H1 (cell line): ENCODE measurements around the gene GPR179. TPM values are rescaled to one million over a fixed set of nuclear protein-coding genes. Genes with fewer than 3 reads are reported as not detected.

ENCODE experiments used
- CTCF ChIA-PET: fragments of 300-600 bp; sonication (Branson Sonifier 250); formaldehyde crosslinking; loops from one replicate; lab custom pipeline; 2021; ENCODE audit not compliant: partially characterized antibody; lab: Charles Lee
- POLR2A ChIA-PET: fragments of 300-600 bp; sonication (Branson Sonifier 250); formaldehyde crosslinking; loops from one replicate; lab custom pipeline; 2021; ENCODE audit warnings: inconsistent platforms; ENCODE audit not compliant: partially characterized antibody; lab: Charles Lee
- DNase-seq, 2 experiments: peaks; one replicate each; pipeline versions ENCODE4 v3.0.0 to v3.0.0-alpha.2; 2010 to 2022; ENCODE audit warnings: low spot score in 2 of 2, low read depth in 1 of 2, mixed read lengths in 1 of 2
- FAIRE-seq: peaks from 2 replicates; lab custom pipeline; 2011; peaks lifted over from hg19 to GRCh38; lab: Jason Lieb, UNC
- H2AFZ ChIP-seq: 2 replicates; pipeline ENCODE4 v1.8.1; 2012; ENCODE audit warnings: low read length, inconsistent platforms
- H2AK5ac ChIP-seq: 2 replicates; pipeline ENCODE4 v1.6.1; 2013; ENCODE audit warnings: low read depth, low read length
- H2BK120ac ChIP-seq: replicated peaks from 2 replicates; pipeline ENCODE3; 2013; ENCODE audit warnings: low read depth, low read length, inconsistent platforms
- H2BK12ac ChIP-seq: 2 replicates; pipeline ENCODE4 v1.6.1; 2013; ENCODE audit warnings: low read depth, low read length
- H2BK15ac ChIP-seq: 2 replicates; pipeline ENCODE4 v1.6.1; 2013; ENCODE audit warnings: low read length
- H2BK20ac ChIP-seq: 2 replicates; pipeline ENCODE4 v1.6.1; 2013; ENCODE audit warnings: low read length
- H2BK5ac ChIP-seq: 2 replicates; pipeline ENCODE4 v1.6.1; 2013; ENCODE audit warnings: low read depth, low read length
- H3K14ac ChIP-seq: 2 replicates; pipeline ENCODE4 v1.6.1; 2013; ENCODE audit warnings: inconsistent platforms; ENCODE audit not compliant: insufficient read length
- H3K18ac ChIP-seq: 2 replicates; pipeline ENCODE4 v1.6.1; 2013; ENCODE audit warnings: low read length; ENCODE audit errors: extremely low read depth
- H3K23ac ChIP-seq: 2 replicates; pipeline ENCODE4 v1.6.1; 2013; ENCODE audit warnings: inconsistent platforms; ENCODE audit not compliant: insufficient read length
- H3K23me2 ChIP-seq: 2 replicates; pipeline ENCODE4 v1.6.1; 2013; ENCODE audit warnings: low read depth, low read length
- H3K27ac ChIP-seq: 2 replicates; pipeline ENCODE4 v1.6.1; 2011; ENCODE audit warnings: low read depth, low read length, inconsistent platforms
- H3K27me3 ChIP-seq, 4 experiments: replicated peaks in 1 of 4; 1 replicate in 1 of 4; 2 replicates in 3 of 4; pipeline versions ENCODE4 v1.6.1 to v1.8.1; 2011 to 2013; ENCODE audit warnings: low read length in 3 of 4, mild to moderate bottlenecking in 3 of 4, inconsistent platforms in 2 of 4, mixed read lengths in 2 of 4, moderate library complexity in 1 of 4; ENCODE audit not compliant: control insufficient read depth in 3 of 4, insufficient read depth in 3 of 4; ENCODE audit errors: extremely low read depth in 1 of 4
- H3K36me3 ChIP-seq, 4 experiments: 2 replicates each; pipeline versions ENCODE4 v1.6.1 to v1.8.1; 2011 to 2013; ENCODE audit warnings: mild to moderate bottlenecking in 4 of 4, low read length in 3 of 4, moderate library complexity in 2 of 4, control low read depth in 1 of 4, inconsistent platforms in 1 of 4; ENCODE audit not compliant: insufficient read depth in 4 of 4, control insufficient read depth in 2 of 4
- H3K4ac ChIP-seq: replicated peaks from 2 replicates; pipeline ENCODE3; 2013; ENCODE audit warnings: low read length, low read depth, mixed read lengths, inconsistent platforms; ENCODE audit not compliant: insufficient read length
- H3K4me1 ChIP-seq, 4 experiments: replicated peaks in 1 of 4; 1 replicate in 1 of 4; 2 replicates in 3 of 4; pipeline versions ENCODE4 v1.6.1 to v1.8.1; 2011 to 2013; ENCODE audit warnings: low read length in 3 of 4, inconsistent platforms in 2 of 4, mixed read lengths in 1 of 4; ENCODE audit not compliant: insufficient read depth in 4 of 4, control insufficient read depth in 3 of 4
- H3K4me2 ChIP-seq, 2 experiments: 2 replicates each; pipeline versions ENCODE4 v1.6.1 to v1.8.1; 2011 to 2013; ENCODE audit warnings: low read depth in 2 of 2, low read length in 2 of 2, control low read depth in 1 of 2, inconsistent platforms in 1 of 2, mild to moderate bottlenecking in 1 of 2; ENCODE audit not compliant: insufficient read depth in 1 of 2
- H3K4me3 ChIP-seq, 4 experiments: fragments of 200-600, 300-600 bp in 1 of 4; sonication (generic), shearing (Covaris generic), sonication (Bioruptor Twin) in 1 of 4; 2 replicates each; pipeline versions ENCODE4 v1.5.1 to v1.8.1; 2011 to 2016; ENCODE audit warnings: low read length in 4 of 4, low read depth in 3 of 4, control low read depth in 2 of 4, inconsistent platforms in 2 of 4, mild to moderate bottlenecking in 2 of 4, mixed read lengths in 1 of 4, moderate library complexity in 1 of 4; ENCODE audit not compliant: insufficient read depth in 2 of 4; ENCODE audit errors: extremely low read depth in 1 of 4
- H3K56ac ChIP-seq: replicated peaks from 2 replicates; pipeline ENCODE3; 2013; ENCODE audit warnings: low read depth, mild to moderate bottlenecking, mixed read lengths, low read length, inconsistent platforms; ENCODE audit not compliant: insufficient read length
- H3K79me1 ChIP-seq: 2 replicates; pipeline ENCODE4 v1.6.1; 2013; ENCODE audit warnings: low read depth, low read length, control low read depth
- H3K79me2 ChIP-seq, 2 experiments: 2 replicates each; pipeline versions ENCODE4 v1.6.1 to v1.8.1; 2012 to 2013; ENCODE audit warnings: low read length in 2 of 2, mild to moderate bottlenecking in 2 of 2, inconsistent platforms in 1 of 2; ENCODE audit not compliant: insufficient read depth in 2 of 2, control insufficient read depth in 1 of 2
- H3K9ac ChIP-seq, 4 experiments: replicated peaks in 1 of 4; 1 replicate in 1 of 4; 2 replicates in 3 of 4; pipeline versions ENCODE4 v1.6.1 to v1.8.1; 2011 to 2013; ENCODE audit warnings: low read depth in 3 of 4, low read length in 3 of 4, control low read depth in 2 of 4, mild to moderate bottlenecking in 2 of 4, moderate library complexity in 2 of 4, inconsistent platforms in 1 of 4; ENCODE audit errors: extremely low read depth in 1 of 4
- H3K9me3 ChIP-seq, 2 experiments: 2 replicates each; pipeline versions ENCODE4 v1.6.1 to v1.8.1; 2012 to 2013; ENCODE audit warnings: mild to moderate bottlenecking in 2 of 2, moderate library complexity in 2 of 2, control low read depth in 1 of 2, inconsistent platforms in 1 of 2, low read depth in 1 of 2, low read length in 1 of 2, mixed read lengths in 1 of 2; ENCODE audit not compliant: insufficient read depth in 2 of 2
- H4K20me1 ChIP-seq, 2 experiments: replicated peaks in 1 of 2; 2 replicates each; pipeline versions ENCODE3 to v1.8.1; 2011 to 2013; ENCODE audit warnings: inconsistent platforms in 2 of 2, low read length in 2 of 2, mild to moderate bottlenecking in 1 of 2; ENCODE audit not compliant: insufficient read depth in 2 of 2, control insufficient read depth in 1 of 2
- H4K5ac ChIP-seq: 2 replicates; pipeline ENCODE4 v1.6.1; 2013; ENCODE audit warnings: low read length, low read depth, mixed read lengths, inconsistent platforms; ENCODE audit not compliant: insufficient read length
- H4K8ac ChIP-seq: 2 replicates; pipeline ENCODE4 v1.8.0; 2013; ENCODE audit warnings: mild to moderate bottlenecking, moderate library complexity, low read length, inconsistent platforms; ENCODE audit not compliant: insufficient read depth; ENCODE audit errors: extremely low read depth
- H4K91ac ChIP-seq: replicated peaks from 2 replicates; pipeline ENCODE3; 2013; ENCODE audit warnings: low read length, mixed read lengths, inconsistent platforms; ENCODE audit not compliant: insufficient read length
- SIN3A ChIP-seq, 2 experiments: IDR thresholded peaks in 1 of 2; conservative IDR thresholded peaks in 1 of 2; 2 replicates each; pipeline ENCODE4 v1.6.1; 2011 to 2012; ENCODE audit warnings: low read length in 2 of 2, improper control_type of control experiment in 1 of 2, low read depth in 1 of 2, mild to moderate bottlenecking in 1 of 2
- SUZ12 ChIP-seq: fragments of 200-600 bp; sonication (generic); IDR thresholded peaks from 2 replicates; pipeline ENCODE4 v1.6.1; 2012; ENCODE audit warnings: mild to moderate bottlenecking, inconsistent platforms, low read length, moderate library complexity, mixed read lengths
- WGBS, 2 experiments: shearing (Covaris generic) in 1 of 2; methylation state at CpG; one replicate each; pipeline versions ENCODE4 v1.1.6 to v1.1.7; 2013 to 2015; ENCODE audit warnings: low lambda C conversion rate in 2 of 2, mixed read lengths in 2 of 2, inconsistent platforms in 1 of 2, low coverage in 1 of 2, missing lambda C conversion rate in 1 of 2; ENCODE audit not compliant: insufficient replicate concordance in 2 of 2, insufficient coverage in 1 of 2, insufficient read length in 1 of 2; ENCODE audit errors: extremely low coverage in 1 of 2, missing lambda C conversion rate in 1 of 2; 5-methylcytosine and 5-hydroxymethylcytosine counted together
- polyA plus RNA-seq, 7 experiments: library from polyadenylated mRNA; depleted of rRNA in 3 of 7; stranded (reverse) in 5 of 7; unstranded in 2 of 7; fragments of >200 nt in 5 of 7; fragments of 200-250 nt in 2 of 7; gene quantifications; 1 replicate in 5 of 7; 2 replicates in 1 of 7; 4 replicates in 1 of 7; pipeline versions ENCODE4 v1.2.1 to v1.2.3, GENCODE V29; 2011 to 2013; ENCODE audit warnings: missing spikeins in 2 of 7, mixed read lengths in 2 of 7
- total RNA-seq: library from RNA; stranded (reverse); fragmentation: NEBNext Ultra II Directional; extraction: Animal tissue kit (Norgen Biotek cat#: 25700); gene quantifications from 2 replicates; pipeline ENCODE4 v1.2.1, GENCODE V29; 2021

The GPR179 gene
- total and polyA plus RNA-seq, 2 of the 8 experiments (the other 6 are each of a cell fraction or from before 2014, with no cell fraction given), result 0.02 to 0.07 TPM

DNA sequence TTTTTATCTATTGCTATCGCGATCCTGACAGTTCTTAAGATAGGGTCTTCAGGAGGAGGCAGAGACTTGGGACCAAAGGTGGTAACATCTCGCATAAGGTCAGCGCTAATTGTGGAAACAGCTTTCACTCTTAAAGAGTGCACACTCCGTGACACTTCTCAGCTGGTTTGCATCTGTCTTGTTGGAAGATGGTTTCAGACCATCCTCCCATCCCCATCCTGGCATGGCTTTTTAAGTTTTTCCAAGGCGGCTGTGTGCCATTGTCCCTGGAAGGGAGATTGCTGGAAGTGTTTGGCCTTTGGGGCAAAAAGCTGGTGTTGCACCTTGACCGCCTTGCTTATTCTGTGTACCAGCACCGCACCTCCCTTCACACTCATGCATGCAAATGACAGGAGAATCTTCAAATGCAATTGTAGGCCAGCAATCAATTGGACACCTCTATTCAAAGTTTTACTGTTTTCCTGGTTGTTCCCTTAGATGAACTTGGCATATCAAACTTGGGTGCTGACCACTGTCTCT, 9.4 kb upstream of the GPR179 start:
- DNase-seq (no peak), FAIRE-seq (no peak)
- H3K9ac ChIP-seq, result peak overlapping the region in 2 of 4 experiments; percentile 16 to 25; a peak in 3 of 7 replicates
- no peak overlapping the region for H2AFZ ChIP-seq
- H3K79me2 ChIP-seq, result peaks cover 0 to 50% of the 10 kb centered on the region in 2 experiments; a peak in 3 of 4 replicates
- H3K36me3 ChIP-seq, result no peaks in the 10 kb centered on the region; a peak in 1 of 8 replicates
- no peak overlapping the region for H2BK15ac ChIP-seq
- H3K23ac ChIP-seq, result no peak overlapping the region
- H3K27me3 ChIP-seq, result no peaks in the 10 kb centered on the region; a peak in 1 of 7 replicates
- peak overlapping the region; percentile 67 to 87 (median 74) for H3K4me3 ChIP-seq
- peaks cover 6% of the 10 kb centered on the region; the same call in 1 of the 2 replicates for H3K79me1 ChIP-seq
- 52% methylated on average over 8 of the region's 8 CpGs; no CpG with 5 or more reads in 1 of the 2 experiments for WGBS, 2 experiments
- H3K4ac ChIP-seq, result no peak overlapping the region
- no peak overlapping the region; the same call in 1 of the 2 replicates for H4K8ac ChIP-seq
- TF ChIP-seq SUZ12 (no peak), SIN3A (conservative IDR thresholded peaks at IDR 0.05 in 1 of 2, IDR thresholded peaks at IDR 0.05 in 1 of 2; ENCODE audit: low read depth in 1 of 2, low read length in 2 of 2) (peak in 1 of 2 experiments; percentile 68; a peak in 2 of 4 replicates)
- POLR2A ChIA-PET, result interaction anchor here (0.6 to 8.9 kb wide), 11 partner anchors 9 to 65 kb away, joined by 3 to 70 read pairs (median 4); partner anchors contain the start of gene GPR179
- H3K27ac ChIP-seq, result no peak overlapping the region
- peaks cover 8 to 15% of the 10 kb centered on the region in 2 experiments for H4K20me1 ChIP-seq
- no peak overlapping the region for H2BK5ac ChIP-seq
- no peak overlapping the region for H2BK12ac ChIP-seq
- H3K18ac ChIP-seq, result no peak overlapping the region
- no peak overlapping the region for H2AK5ac ChIP-seq
- H3K4me1 ChIP-seq, result peaks cover 0 to 13% (median 4%) of the 10 kb centered on the region in 4 experiments; a peak in 5 of 7 replicates
- no peak overlapping the region for H4K5ac ChIP-seq
- H3K14ac ChIP-seq, result no peak overlapping the region
- H3K9me3 ChIP-seq, result no peaks in the 10 kb centered on the region
- peaks cover 13% of the 10 kb centered on the region for H3K23me2 ChIP-seq
- H3K56ac ChIP-seq, result no peak overlapping the region
- CTCF ChIA-PET, result interaction anchor here (0.6 to 25.7 kb wide), 14 partner anchors 8 to 1865 kb away, joined by 3 to 400 read pairs (median 6); partner anchors contain the start of genes ARHGAP23 and GPR179
- peak overlapping the region; percentile 73 to 95 for H3K4me2 ChIP-seq
- no peak overlapping the region for H2BK20ac ChIP-seq
- H2BK120ac ChIP-seq, result no peak overlapping the region
- no peak overlapping the region for H4K91ac ChIP-seq
